OCI-LY1 (cell line): ENCODE results near the gene TXNDC2.

Experiments
- CTCF ChIP-seq: fragments of 200-600 bp; sonication (generic), shearing (Covaris generic); IDR thresholded peaks from 2 replicates; pipeline ENCODE4 v1.5.1; 2017; ENCODE audit warnings: mild to moderate bottlenecking, antibody characterized with exemption, low read length, moderate library complexity, mixed read lengths
- EZH2 ChIP-seq: fragments of 200-600 bp; sonication (generic), shearing (Covaris generic); IDR thresholded peaks from 2 replicates; pipeline ENCODE4 v1.8.0; 2017; ENCODE audit warnings: borderline replicate concordance, mixed run types, mild to moderate bottlenecking, antibody characterized with exemption, low read length, moderate library complexity, mixed read lengths

GRCh38 chr18:9898792-9899549, 13.2 kb downstream of the TXNDC2 start:
- TF ChIP-seq CTCF (no peak), EZH2 (no peak)
